ENCODE measurements around the gene PLXNA2.

The PLXNA2 gene

DNA sequence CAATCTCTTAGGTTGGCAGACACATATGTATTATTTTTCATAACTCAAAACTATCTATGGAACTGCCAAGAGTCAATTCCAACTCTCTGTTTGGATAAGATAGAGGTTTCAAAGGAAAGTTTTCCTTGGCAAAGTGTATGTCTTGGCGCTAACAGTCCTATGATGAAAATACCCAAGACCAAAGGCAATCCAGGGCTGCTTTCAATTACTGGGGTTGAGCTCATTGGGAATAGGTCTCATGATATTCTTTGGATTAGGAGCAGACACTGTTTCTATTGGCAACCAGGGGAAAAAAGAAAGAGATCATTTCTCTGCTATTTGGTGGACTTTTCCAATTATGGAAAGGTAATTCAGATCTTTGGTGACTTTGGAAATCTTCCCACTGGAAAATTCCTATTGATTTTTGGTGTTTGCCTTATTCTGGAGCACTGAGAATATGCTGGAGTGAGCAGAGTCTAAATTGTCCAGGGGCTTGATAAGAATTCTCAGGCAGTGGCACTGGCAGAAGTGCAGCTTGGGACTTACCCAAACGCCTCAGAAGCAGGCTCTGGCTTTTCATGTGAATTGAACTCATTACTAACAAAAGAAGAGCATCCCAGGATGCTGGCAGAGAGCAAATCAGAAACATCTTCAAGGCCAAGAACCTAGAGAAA, 20.4 kb upstream of the PLXNA2 start:
- DNase-seq: no peak

DNA sequence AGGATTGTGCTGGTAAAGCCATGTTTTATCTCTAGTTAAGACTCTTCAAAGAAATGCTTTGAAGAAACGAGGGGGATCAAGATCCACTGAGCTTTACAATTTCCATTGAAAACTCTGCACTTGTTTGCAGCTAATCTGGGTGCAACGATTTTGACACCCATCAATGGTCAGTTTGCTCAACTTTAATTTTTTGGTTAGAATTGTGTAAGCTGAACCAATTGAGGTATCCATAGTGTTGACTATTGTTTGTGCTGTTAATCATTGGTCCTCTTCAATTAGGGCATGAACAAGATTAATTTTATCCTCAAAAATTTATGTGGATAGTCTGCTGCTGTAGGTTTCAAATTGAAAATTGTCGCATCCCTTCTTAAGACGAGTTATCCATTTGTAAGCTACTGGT, 17.7 kb upstream of the PLXNA2 start:
- no peak for DNase-seq

DNA sequence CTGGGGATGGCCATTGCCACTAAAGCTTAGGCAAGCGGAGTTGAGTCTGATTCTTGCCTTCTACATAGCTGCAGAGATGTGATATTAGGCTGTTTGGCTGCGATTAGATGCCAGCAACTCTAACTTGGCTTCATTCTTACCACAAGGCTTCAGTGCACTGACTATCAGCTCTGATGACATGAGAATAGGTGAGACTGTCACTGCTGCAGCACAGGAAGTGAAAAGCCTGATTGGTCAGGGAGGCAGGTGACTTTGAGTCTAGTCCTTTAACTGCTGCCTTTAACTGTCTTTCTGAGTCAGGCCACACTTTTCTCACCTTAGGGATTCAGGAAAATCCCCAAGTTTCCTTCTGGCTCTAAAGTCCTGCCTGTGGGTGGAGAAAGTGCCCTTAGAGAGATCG, 14.1 kb upstream of the PLXNA2 start:
- DNase-seq: no peak

DNA sequence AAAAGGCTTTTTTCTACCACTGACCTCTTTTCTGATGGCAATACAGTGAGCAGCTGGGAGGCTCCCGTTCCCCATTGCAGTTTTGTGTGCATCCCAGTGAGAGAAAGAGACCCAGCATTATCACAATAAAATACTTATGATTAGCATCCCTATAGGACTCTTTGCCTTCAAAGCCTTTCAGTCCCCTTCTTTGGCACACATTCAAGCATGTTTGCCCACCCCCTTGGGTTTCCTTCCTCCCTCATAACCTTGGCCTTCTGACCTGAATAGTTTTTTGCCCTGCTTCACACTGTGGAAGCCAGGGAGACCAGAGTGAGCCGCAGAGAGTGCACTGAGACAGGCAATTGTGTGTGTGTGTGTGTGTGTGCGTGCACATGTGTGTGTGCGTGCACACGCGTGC, 13.2 kb upstream of the PLXNA2 start:
- DNase-seq: no peak

DNA sequence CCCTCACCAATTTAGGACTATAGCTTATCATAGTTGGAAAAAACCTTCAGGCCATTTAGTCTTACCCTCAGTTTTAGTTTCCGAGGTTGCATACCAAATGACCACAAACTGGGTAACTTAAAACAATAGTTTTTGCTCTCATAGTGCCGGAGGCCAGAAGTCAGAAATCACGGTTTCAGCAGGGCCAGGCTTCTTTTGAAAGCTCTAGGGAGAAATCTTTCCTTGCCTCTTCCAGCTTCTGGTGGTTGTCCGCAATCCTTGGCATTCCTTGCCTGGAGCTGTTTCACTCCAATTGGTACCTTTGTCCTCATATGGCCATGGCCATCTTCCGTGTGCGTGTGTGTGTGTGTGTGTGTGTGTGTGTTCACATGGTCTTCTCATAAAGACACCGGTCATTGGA, 12.4 kb upstream of the PLXNA2 start:
- DNase-seq: no peak

DNA sequence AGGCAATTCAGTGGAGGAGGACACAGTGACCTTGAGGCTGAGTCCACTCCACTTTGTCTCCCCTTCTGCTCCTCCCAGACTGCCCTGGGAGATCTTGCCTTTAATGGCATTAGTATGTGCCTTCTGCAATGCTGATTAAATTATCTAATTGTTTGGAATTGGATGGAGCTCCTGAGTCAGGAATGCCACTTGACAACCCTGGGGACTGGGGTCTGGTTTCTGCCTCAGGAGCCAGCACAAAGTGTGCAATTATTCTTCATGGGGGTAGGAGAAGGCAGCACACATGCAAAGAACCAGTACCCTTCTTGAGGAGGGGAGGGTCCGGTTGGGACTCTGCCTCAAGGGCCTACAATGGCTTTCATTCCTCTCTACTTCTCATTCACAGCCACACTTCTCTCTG, 11.9 kb upstream of the PLXNA2 start:
- DNase-seq: no peak

DNA sequence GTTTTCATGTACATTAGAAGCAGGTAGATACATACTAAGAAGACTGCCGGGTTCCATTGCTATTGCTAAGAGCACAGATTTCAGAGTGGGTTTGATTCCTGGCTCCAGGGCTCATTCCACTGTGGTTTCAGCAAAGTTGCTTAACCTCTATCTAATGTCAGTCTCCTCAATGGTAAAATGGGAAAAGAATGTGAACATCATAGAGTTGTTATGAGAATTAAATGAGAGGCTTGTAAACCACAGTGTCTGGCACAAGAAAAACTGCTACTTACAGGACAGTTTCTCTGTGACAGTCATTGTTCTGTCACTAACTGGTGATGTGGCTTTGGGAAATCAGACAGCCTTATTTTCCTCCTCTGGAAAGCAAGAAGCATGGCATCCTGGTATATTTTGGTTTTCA, 10.7 kb upstream of the PLXNA2 start:
- no peak for DNase-seq

DNA sequence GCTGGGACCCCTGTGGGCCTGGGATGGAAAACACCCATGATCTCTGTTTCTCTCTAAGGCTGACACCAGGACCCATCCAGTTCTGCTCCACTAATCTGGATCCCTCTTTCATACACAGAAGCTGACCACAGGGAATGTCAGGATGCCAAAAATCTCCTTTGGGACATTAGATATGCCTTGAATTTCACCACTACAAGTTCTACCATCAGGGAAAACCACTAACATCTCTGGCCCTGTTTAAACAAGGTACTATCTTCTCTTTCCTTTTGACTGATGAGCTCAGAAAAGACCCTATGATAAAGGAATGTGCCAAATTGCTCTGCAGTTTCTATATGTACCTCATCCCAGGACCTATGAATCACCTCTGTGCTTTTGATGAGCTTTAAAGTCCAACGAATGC, 10.2 kb upstream of the PLXNA2 start:
- DNase-seq: no peak

DNA sequence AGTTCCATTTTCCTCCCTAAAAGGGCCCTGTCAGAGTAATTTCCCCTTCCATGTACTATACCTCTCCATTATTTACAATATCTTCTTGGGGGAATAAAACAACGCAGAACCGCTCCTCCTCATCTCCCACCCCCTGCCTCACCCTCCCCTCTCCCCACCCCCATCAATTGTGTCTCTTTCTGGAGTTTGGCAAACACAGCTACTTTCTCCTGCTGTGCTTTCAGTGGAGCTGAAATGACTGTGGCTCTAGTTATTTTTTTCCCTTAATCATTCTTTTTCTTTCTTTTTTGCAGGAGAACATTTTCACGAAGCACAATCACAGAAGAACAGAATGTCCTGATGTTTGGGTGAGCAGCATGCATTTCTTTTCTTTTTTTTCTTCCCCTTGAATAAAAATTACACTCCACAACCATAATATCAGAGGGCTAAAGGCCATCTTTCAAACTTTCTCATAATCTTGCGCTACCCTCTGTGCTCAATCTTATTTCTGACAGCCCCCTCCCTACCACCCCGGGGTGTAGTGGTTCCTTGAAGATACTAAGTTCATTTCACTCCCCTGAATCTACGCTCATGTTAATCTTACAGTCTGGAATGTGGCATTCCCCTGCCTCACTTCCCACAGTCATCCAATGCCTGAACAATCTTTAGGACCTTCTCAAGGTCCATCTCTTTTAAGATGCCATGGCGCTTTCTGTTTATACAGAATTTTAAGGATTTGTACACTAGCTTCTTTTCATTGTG, 8.8 kb upstream of the PLXNA2 start:
- DNase-seq: no peak

DNA sequence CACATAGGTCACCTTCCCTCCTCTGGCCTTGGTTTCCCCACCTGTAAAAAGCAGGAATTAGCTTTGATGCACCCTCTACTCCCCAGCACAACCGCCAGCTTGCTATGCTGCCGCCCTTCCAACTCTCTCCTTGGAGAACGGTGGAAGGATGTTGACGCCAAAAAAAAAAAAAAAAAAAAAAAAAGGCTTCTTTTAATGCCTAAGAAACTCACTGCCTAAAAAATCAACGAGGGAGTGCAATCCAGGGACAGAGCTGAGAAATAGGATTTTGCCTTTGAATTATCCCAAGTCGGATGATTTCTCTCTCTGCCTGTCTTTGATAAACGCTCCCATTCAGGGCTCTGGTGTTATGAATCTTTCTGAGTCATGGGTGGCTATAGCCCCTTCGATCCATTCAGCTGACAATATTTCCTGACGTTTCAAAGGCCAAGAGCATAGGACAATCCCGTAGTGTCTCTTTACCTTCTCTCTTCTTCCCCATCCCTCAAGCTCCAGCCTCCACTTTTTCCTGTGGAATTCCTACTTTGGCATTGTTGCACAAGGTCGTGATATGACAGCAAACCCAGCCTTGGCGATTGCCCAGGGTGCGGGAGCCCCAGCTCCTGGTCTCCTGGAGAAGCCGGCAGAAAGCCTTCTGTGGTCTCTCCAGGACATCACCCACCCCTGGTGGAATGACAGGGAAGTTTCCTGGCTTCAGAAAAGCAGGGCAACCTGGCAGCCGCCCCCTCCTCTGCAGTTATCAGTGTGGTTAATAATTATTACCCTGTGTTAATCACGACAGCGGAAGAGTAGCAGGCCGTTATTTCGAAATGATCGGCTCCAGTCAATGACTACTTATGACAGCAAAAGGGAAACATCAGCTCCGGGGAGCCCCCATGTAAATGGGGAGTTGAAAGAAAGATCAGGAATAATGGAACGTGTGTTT, 8.0 kb upstream of the PLXNA2 start:
- no peak for DNase-seq

DNA sequence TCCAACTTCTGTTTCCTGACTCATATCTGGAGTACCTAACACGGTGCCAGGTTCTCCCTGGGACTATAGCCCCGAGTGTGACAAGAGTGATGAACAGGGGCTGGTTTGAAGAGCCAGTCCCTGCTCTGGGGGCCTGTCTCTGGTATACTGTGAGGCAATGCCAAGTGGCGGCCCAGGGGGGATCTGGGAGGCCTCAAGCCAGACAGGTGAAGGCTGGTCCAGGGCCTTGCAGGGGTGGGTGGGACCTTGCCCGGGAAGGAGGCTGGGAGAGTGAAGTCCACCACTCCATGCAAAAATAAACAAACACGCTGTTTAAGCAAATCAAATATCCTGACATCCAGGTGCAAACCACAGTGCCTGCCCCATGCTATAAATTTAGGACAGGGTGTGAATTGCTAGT, 6.8 kb upstream of the PLXNA2 start:
- DNase-seq: no peak

DNA sequence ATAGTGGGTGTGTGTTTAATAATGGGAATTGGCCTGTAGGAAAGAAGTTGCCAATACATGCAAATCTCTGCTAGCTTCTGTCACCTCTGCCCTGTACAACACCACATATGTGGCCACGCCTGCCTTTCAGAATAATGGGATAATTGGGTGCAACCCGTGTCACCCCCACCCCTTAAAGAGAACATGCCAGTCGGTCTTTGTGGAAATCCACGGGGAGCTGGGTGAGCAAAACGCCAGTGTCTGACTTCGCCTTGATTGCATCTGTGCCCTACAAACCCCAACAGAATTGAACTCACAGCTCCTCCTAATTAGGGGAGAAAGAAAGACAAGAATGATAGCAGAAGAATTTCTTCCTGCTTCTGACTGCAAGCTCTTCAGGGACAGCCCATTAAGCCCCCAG, 6.4 kb upstream of the PLXNA2 start:
- DNase-seq: no peak

DNA sequence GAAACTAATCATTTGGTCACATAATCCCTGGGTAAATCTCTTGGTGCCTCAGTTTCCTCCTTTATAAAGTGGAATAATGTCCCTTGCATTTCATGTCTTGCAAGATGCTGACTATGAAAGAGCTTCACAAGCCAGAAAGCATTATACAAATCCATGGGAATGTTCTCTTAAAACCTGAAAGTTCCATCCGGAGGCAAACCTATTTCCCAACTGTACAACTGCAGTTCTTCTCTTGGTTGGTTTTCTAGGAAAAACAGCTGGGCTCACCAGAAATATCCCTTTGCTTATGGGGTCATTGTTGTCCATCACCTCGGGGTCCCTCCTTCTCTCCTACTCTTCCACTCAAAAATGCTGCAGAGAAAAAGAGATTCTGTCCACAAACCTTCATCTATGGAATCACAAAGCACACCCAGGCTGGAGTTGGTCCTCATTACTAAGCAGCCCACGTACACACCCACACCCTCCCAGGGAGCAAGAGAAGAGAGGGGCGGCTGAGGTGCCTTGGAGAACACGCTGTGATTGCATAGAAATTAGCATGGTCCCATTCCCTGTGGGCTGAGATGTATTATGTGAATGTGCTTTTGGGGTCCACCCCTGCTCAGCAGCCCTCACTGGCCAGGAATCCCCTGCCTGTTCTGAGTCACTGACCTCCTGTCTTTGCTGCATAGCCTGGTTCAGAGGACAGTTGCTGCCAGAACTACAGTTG, 5.0 kb upstream of the PLXNA2 start:
- no peak for DNase-seq

DNA sequence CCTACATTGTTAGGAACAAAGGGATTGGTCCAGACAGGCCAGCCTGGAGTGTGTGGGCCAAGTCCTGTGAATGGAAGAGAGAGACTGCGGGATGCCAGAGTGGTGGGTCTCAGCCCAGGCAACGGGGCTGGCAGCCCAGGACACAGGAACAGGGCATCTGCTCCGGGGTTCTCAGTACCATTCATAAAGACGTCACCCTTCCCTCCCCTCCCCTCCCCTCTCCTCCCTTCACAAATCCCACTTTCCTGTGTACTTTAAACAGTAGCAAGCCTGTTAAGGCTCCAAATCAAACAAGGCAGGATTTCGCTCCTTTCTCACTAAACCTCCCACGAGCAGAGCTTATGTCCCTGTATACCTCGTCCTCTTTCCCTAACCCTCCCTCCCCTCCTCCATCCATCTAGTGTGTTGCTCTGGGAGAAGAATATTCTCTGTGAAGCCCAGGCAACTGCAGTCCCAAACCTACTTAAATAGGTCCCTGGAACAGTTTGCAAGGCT, 4.2 kb upstream of the PLXNA2 start:
- no peak for DNase-seq

DNA sequence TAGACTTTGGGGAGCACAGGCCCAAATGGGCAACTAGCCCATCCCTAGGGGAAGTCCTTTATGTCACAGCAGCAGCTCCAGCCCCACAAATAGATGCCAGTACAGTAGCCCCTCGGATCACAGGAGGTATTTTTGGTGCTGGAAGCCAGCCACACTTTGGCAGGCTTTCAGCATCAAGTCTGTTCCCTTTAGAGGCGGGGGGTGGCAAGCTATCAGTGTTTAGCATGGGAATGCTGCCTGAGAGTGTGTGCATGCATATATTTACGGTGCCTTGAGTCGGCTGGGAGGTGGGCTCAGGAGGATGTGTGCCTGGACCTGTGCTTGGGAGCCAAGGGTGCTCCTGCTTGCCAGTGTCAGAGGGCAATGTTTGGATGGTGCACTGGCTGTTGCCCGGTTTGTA, 3.5 kb upstream of the PLXNA2 start:
- DNase-seq: no peak

DNA sequence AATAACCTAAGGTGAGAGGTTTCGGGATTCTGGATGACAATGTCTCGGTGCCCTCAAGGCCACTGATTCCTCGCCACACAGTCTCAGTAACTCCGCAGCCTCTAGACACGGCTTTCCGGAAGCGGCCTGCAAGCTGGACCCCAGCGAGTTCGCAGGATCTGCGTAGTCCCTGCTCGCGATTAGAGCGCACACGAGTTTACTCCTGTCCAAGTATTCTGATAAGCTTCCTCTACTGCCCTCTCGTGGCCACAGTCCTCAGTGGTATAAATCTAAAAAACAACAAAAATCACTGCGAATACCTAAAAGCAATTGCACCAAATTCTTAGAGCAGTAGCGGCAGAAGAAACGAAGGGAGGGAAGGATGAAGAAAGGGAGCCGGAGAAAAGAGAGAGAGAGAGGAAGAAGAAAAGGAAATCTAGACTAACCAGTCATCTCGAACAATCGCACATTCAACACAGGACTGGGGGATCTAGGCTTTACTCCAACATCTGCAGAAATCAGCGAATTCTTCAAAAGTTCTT, 1.1 kb upstream of the PLXNA2 start:
- DNase-seq: peak; percentile 82

DNA sequence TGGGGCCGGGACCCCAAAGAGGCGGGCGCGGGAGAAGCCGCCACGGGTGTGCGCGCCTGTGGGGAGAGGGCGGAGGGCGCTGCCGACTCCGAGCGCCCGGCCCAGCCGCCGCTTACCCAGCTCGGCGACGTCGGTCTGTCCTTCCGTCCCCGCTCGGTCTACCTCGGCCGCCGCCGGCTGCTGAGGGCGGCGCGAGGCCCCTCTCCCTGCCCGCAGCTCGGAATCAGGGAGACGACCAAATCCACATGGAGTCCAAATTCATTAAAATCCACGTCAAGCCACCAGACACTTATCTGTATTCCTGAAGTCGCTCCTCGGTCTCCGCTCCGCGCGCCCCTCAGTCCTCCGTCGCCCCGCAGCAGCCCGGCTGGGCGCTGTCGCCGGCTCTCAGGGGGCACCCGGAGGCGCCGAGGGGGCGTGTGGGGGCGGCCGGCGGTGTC, 637 bp downstream of the PLXNA2 start:
- DNase-seq: no peak

DNA sequence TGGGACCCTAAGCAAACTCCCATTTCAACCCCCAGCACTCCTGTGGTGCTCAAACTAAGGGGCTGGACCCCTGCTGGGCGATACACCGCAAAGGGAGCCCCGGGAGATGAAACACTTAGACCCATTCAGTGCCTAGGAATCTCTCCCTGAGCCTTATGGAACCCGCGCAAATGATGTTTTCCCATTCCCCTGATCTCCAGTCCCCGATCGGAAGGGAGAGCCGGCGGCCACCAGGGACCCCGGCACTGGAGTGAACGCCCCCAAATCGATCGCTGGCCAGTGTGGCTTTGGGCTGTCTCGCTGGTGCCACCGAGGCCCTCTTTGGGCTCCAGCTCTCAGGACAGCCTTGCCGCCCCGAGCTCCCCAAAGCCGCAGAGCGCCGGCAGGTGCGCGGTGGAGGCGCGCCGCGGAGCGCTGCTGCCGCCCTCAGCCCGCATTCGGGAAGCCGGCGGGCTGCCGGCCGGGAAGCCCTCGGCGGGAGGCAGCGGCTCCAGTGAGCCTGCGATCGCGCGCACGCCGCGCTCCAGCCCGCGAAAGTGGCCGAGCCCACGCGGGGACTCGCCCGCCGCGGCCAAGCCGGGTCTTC, 1.1 kb downstream of the PLXNA2 start:
- no peak for DNase-seq

DNA sequence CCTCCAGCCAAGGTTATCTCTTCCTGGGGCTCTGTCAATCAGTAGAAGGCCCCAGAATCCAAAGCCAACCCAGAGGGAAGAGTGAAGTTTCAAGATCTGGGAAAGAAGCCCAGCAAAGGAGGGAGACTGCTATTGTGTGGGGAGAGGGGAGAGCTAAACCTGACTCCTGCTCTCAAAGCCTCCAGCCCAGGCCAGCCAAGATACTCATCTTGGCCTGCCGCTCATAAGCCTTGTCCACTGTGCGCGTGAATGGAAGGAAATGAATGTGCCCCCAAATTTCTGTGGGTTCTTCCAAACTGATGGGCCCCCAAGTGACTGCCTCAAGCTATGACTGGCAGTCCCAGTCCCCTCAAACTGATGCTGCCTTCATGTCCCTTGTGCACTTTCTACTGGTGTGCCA, 2.0 kb downstream of the PLXNA2 start:
- no peak for DNase-seq

DNA sequence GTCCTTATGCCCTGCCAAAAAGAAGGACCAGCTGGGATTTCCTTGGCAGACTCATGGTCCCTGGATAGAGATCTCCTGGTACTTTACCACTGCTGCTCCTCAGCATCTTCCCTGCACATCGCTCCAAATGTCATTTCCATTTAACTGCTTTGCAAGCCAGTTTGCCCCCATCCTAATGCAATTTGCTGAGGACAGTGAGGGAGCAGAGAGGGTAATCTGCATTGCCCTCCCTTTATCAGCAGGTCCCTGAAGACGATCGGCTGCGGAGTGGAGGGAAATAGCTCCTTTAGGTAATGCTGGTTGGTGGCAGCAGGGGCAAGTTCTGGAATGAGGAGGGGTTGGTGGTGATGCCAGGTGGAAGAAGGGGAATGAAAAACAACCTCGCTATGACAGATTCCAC, 2.7 kb downstream of the PLXNA2 start:
- DNase-seq: no peak

DNA sequence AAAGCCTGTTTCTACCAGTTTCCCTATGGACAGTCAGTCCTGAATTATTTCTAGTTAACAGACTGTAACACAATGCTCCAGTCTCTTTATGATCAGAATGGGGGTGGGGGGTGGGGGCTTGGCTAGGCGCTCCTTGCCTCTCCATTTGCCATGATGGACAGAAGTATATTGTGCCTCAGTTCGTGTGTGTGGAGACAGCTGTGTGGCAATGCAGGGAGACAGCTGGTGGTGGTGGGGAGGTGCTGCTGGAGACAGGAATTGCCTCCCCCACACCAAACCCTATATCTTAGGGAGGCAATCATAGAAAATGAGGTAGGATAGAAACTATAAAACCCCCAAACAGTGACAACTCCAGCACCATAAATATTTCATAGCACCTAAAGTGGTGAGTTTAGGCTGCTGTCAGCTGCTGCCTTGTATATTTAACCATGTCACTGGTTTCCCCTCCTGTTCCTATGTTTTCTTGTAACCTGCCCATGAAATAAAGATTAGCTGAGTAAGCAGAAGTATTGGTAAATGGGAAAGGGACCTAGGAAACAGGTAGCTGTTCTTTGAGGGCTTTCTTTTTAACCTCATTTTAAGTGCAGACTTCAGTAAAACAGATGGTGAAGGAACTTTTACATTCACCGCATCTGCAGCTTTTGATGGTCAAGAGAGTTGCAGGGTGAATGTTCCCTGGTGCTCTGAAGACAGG, 3.4 kb downstream of the PLXNA2 start:
- DNase-seq: no peak

Measured in NCI-H510A (cell line).